NCI-H146 treated with DMSO at 0.1 percent for 48 hours (cell line): Measurements from ENCODE around the gene RPS17.
"Not testable (repeated sequence)": the region's sequence is repeated elsewhere in the genome, so short reads cannot be mapped to it uniquely, and the experiment has no call there.

Source experiments
- DNase-seq: peaks from one replicate; lab custom pipeline; 2025; ENCODE audit not compliant: unreplicated experiment; lab: John Stamatoyannopoulos, UW

The RPS17 gene

GRCh38 chr15:82548700-82549099 lies 8.4 kb upstream of the RPS17 start:
- no peak for DNase-seq

DNA sequence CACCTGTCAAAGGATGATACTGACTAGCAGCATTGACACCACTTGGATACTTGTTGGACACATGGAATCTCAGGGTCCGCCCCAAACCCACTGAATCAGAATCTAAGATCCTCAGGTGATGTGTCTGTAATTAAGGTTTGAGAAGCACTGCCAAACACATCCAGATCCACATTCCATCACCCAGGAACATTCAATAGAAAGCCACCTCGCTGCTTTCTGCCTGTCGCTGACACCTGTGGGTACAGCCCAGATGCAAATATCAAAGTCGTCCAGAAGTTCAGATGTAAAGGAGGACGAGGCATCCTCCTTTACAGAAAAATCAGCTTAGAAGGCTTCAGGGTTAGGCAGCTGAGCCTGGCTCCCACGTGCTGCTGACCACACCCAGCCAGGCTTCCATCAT lies 5.2 kb upstream of the RPS17 start:
- no peak for DNase-seq

DNA sequence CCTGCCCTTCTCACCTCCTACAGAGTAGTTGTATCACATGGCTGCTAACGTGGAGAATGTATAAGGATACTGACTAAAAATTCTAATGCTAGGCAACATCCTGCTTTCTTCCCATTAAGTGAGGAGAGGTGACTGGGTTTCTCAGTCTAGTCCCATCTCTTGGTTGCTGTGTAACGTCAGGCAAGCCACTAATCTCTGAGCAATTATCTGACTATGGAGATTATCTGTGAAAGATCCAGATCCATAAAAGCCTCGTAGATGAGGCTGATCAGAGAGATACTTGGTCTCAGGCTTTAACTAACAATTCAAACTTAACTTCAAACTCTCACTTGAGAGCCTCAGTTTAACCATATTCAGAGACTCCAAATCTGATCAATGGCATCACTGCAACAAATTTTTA lies 4.7 kb upstream of the RPS17 start:
- no peak for DNase-seq

DNA sequence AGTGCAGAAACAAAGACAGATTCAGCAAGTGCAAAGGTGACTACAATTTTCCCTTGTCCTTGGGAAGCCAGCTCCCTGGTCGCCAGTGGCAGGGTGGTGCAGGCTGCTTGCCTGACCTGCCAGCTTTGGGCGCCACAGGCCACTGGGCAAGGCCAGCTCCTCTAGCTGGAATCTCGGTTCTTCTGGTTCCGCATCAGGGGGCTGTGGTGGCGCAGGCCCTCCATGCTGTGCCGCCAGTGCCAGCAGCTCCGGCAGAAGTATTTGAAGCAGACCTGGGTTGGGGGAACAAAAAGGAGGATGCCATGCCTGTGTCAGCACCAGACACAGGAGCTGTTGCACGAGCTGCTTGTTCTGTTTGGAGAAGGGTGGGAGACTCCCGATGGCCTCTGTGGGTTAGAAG lies 4.2 kb upstream of the RPS17 start:
- no peak for DNase-seq

- no peak for DNase-seq
These were observed 2.9 kb upstream of the RPS17 start for GRCh38 chr15:82543160-82543559.

GRCh38 chr15:82540984-82541431 lies 751 bp upstream of the RPS17 start:
- no peak for DNase-seq

DNA sequence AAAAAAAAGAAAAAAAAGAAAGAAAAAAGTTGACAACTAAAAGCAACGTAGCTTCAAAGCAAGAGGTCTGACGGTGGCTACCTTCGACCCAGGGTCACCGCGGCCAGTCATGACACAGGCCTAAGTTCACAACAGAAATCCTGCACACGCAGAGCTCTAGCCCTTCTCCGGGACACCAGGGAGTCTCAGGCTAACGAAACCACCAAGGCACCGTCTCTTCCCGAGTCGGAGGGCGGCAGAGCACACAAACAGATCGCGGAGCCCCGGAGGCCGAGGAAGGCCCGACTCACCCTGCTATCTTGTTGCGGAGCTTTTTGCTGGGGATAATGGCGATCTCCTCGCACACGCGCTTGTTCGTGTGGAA lies 584 bp downstream of the RPS17 start:
- DNase-seq: no peak

- DNase-seq: no peak
These were observed 1.1 kb downstream of the RPS17 start for GRCh38 chr15:82538961-82539690.

DNA sequence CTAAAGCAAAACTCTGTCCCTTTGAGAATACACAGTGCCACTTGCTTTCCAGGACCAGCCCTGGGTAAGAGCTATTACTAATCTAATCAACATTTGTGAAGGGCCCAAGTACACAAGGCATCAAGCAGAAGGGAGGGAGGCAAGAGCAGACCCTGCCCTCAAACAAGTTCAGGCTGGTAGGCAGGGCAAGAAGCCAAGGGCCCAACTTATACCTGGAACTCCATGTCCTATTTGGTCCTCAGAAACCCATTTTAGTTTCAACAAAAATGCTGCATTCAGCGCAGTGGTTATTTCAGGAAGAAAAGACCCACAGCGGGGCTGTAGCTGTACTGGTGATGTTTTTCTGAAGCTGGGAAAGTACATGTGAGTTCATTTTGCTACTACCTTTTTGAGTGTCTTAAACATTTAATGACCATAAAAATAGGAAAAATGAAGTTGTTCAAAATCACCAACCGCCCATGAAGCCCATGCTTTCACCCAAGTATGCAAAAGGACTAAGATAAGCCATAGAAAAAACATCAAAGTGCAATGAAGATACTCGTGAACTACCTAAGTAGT lies 2.8 kb downstream of the RPS17 start:
- DNase-seq: no peak

DNA sequence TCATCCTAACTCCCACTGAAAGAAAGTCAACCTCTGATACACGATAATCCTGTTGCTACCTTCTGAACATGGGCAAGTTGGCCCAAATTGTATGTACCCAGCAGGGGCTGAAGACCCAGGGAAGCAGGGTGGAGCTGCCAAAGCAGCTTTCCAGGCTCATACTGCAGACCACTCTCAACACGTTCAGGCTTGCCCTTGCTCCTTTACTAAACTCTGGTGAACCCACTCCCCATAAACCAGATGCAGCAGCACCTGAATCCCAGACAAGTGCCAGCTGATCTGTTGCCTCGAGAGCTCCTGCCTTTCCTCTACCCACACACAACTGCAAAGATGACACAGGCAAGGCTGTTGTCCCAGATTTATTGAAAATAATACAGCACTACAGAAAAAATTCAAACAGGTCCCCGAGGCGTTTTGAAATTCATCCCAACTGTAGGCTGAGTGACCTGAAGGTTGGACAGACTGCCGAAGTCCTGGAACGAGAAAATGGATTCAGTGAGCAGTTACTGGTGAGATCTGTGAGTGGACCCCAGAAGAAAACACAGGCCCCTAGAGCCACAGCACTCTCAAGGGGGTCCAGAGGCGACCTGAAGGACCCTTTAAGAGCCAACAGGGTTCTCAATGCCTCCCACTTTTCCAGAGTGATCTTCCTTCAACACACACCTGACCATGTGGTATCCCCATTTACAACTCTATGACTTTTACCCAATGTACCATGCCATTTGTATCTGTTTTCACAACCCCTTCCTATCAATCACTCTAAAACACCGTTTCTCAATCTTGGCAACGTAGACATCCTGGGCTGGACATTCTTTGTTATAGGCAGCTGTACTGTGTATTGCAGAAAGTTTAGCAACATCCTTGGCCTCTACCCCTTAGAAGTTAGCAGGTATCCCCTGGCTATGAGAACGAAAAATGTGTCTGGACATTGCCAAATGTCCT lies 3.6 kb downstream of the RPS17 start:
- no peak for DNase-seq

DNA sequence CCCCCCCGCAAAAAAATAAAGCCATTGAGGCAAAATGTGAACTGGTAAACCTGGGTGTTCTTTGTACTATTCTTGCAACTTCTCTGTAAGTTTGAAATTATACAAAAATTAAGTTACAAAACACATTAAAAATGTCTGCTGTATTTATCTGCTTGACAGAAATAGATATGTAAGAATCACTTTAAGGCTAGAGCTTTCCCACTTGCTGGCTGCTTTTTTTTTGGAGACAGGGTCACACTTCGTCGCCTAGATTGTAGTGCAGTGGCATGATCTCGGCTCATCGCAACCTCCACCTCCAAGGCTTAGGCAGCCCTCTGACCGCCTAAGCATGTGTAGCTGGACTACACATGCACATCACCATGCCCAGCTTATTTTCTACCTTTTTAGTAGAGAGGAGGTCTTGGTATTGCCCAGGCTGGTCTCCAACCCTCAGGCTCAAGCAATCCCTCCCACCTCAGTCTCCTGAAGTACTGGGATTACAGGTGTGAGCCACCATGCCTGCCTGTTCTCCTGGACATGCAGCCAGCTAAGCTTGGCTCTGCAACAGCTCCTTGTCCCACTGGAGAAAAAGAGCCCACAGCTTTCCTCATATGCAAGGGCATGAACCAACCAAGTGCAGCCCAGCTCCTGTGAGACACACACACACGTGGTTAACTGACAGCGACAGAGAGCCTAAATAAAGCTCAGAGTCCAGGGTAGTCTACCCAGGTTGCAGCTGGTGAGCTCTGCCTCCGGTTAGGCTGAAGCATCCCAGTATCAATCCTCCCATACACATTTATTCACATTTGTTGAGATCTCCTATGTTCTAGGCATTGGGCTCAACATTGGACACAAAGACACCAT lies 4.5 kb downstream of the RPS17 start:
- no peak for DNase-seq

DNA sequence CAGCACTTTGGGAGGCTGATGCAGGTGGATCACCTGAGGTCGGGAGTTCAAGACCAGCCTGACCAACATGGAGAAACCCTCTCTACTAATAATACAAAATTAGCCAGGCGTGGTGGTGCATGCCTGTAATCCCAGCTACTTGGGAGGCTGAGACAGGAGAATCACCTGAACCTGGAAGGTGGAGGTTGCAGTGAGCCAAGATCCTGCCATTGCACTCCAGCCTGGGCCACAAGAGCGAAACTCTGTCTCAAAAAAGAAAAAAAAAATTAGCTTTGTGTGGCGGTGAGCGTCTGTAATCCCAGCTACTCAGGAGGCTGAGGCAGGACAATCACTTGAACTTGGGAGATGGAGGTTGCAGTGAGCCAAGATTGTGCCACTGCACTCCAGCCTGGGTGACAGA lies 5.1 kb downstream of the RPS17 start:
- DNase-seq: not testable (repeated sequence)

- not testable (repeated sequence) for DNase-seq
These were observed 5.8 kb downstream of the RPS17 start for GRCh38 chr15:82534457-82534861.

DNA sequence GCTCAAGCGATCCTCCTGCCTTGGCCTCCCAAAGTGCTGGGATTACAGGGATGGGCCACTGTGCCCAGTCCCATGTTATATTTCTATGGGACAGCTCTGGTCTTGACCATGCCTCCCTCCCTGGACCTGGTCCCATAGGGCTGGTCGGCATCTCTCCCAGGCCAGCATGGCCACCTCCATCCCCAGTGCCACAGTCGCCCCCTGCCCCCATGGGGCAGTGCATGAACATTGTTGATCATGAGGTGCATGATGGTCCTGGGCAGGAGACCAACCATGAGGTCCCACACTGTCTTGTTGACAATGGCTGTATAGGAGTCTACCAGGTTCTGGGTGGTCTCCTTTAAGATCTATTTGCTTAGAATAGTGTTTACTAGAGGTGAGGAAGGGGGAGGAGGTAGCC lies 6.5 kb downstream of the RPS17 start:
- DNase-seq: no peak

DNA sequence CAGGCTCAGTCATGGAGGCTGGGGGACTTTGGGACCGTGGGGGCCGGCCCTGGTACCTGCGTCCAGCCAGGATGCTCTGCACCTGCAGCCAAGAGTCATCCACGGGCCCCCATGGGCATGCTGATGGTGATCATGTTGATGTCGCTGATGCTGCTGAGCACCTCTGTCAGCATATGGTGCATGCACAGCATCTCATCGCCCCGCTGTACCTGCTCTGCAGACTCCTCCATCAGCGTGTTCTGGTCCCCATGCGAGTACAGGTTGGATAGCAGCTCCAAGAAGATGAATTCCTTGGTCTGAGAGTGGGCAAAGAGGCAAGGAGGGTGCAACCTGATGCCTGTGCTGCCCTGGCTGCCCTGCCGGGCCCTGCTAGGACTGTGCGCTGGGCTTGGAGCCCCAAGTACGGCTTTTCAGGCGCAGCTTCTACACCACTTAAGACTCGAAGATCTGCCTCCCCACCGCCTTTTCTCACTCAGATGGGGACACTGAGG lies 7.2 kb downstream of the RPS17 start:
- DNase-seq: no peak

GRCh38 chr15:82532383-82532990 lies 7.8 kb downstream of the RPS17 start:
- DNase-seq: no peak

DNA sequence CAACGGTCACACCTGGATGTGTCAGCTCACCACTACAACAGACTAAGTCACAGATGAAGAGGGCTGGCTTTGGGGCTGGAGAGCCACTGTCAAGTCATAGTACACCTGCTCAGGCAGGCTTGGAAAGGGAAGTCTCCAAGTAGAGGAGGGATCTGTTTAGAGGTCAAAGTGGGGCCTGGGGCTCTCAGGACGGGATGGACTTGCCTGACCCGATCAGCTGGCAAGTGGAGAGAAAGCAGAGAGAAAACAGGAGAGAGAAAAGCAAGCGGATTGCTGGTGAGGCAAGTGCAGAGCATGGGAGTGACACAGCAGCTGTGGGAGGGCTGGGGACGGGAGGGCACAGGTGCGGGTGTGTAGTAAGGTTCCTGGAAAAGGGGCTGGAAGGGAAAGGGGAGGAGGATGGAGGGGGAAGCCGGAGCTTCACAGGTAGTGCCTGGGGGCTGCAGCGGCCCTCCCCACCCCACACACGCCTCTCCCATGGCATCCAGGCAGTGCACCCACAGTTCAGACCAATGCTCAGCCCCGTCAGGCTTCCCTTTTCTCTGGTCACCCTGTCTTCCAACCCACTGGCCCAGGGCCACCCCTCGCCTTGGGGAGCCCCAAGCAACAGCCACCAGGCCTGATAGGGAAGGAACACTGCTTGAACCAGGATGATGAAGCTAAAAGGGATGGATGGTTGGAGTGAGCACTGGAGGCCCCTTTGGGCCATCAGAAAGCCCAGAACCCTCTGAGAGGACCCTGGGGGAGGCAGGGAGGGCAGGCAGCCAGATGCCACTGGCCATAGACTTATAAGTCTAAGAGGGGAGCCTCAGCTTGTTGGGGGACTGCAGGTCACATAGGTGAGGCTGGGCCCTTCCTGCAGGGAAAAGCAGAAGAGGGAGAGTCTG lies 8.5 kb downstream of the RPS17 start:
- no peak for DNase-seq

DNA sequence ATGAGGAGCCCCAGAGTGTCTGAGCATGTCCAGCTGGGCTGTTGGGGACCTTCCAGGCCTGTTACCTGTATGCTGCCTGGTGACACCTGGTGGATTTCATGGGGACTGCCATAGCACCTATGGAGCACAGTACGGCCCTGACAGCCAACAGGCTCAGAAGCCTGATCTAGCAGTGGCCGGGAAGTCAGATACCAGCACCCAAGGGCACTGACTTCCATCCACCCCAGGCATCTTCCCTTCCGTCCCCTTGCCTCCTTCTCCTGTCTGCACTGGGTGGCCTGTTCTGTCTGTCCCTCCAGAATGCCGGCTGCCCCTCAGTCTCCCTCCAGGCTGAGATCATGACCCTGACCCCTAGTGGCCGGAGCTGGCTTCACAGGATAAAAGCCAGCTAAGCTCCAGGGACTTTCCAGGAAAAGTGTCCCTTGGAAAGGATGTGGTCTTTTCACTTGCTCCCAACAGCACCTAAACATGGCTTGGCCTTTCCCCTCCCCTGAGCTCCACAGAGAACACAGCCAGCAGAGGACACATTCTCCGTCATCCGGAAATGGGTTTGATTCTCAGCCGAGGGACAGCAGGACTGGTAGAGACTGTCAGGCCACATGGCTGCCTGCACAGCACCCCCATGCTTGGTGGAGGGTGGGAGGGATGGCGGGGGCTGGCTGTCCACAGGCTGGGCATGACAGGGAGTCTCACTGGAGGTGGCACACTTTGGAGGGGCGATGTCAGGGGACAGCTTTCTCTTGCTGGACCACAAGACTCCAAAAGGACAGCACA lies 9.5 kb downstream of the RPS17 start:
- no peak for DNase-seq

DNA sequence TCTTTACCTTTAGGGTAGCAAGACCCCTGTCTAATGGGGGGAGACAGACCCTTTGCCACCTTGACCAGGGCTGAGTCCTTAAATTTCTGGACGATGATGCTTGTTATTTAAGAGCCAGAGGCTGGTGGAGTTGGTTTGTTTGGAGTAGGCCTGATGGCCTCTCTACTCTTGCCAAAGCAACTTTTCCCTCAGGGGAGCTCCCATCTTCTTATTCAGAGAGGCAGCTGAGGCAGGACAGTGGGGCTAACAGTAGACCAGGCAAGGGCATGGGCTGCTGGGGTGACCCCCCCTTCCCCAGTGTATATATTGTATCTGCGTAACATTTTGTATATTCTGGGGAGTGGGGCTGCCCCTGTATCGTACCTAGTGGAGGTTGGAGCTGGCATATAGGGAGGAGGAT lies 10.3 kb downstream of the RPS17 start:
- DNase-seq: no peak
